Tibial nerve (tissue), 4 donors: ENCODE measurements around the gene IFI27L2.

Experiments used
- CTCF ChIP-seq, 5 experiments: fragments of 200-600 bp in 3 of 5; fragments of 450-650 bp in 2 of 5; sonication (generic) in 3 of 5; IDR thresholded peaks; one replicate each; pipeline ENCODE4 v1.5.1; 2016 to 2019; ENCODE audit warnings: antibody characterized with exemption in 5 of 5, mild to moderate bottlenecking in 3 of 5, moderate library complexity in 2 of 5
- EP300 ChIP-seq, 2 donors: sonication (generic); formaldehyde crosslinking; IDR thresholded peaks; one replicate each; pipeline ENCODE4 v1.6.1; 2017; ENCODE audit warnings: antibody characterized with exemption in 2 of 2, mild to moderate bottlenecking in 1 of 2
- POLR2A ChIP-seq, 2 donors: fragments of 450-650 bp; IDR thresholded peaks; one replicate each; pipeline ENCODE4 v1.6.1; 2017; ENCODE audit warnings: antibody characterized with exemption in 2 of 2, mild to moderate bottlenecking in 2 of 2, moderate library complexity in 2 of 2

- TF ChIP-seq POLR2A (IDR thresholded peaks at IDR 0.05) (no peak), CTCF (IDR thresholded peaks at IDR 0.05) (no peak), EP300 (IDR thresholded peaks at IDR 0.05) (no peak)
These were observed 16.3 kb downstream of the IFI27L2 start for GRCh38 chr14:94113073-94113472.
